Ammon's horn (tissue), 1 donor: ENCODE measurements around the gene CYP39A1.

Source experiments
- DNase-seq: peaks from one replicate; pipeline ENCODE4 v3.0.0-alpha.2; 2016; ENCODE audit warnings: low spot score

Gene CYP39A1

GRCh38 chr6:46652603-46653438 lies at the start of gene CYP39A1, which contains the start of gene SLC25A27:
Gene CYP39A1, minus strand, starts transcription at chr6:46652818. Its CDS starts 236 bp downstream, at chr6:46652582.
Gene SLC25A27, plus strand, starts transcription at chr6:46652975. Its CDS starts 218 bp downstream, at chr6:46653193.
- peak; percentile 97 for DNase-seq

- no peak for DNase-seq
Measured at GRCh38 chr6:46699970-46700369, 47.4 kb upstream of the CYP39A1 start.

GRCh38 chr6:46690911-46691451 lies 38.4 kb upstream of the CYP39A1 start:
- DNase-seq = no peak

- DNase-seq = no peak
Measured at GRCh38 chr6:46690141-46690755, 37.6 kb upstream of the CYP39A1 start.

- DNase-seq = no peak
Measured at GRCh38 chr6:46689657-46690056, 37.0 kb upstream of the CYP39A1 start.

- no peak for DNase-seq
Measured at GRCh38 chr6:46688966-46689335, 36.3 kb upstream of the CYP39A1 start.

GRCh38 chr6:46688117-46688965 lies 35.7 kb upstream of the CYP39A1 start:
- DNase-seq = no peak

- no peak for DNase-seq
Measured at GRCh38 chr6:46687619-46688097, 35.0 kb upstream of the CYP39A1 start, which contains the start of gene TDRD6. Gene TDRD6, plus strand, starts transcription at chr6:46687885. Its CDS starts 244 bp downstream, at chr6:46688129.

- DNase-seq = no peak
Measured at GRCh38 chr6:46684771-46685170, 32.2 kb upstream of the CYP39A1 start.

- DNase-seq = no peak
Measured at GRCh38 chr6:46677314-46677654, 24.7 kb upstream of the CYP39A1 start.

- no peak for DNase-seq
Measured at GRCh38 chr6:46676604-46677313, 24.1 kb upstream of the CYP39A1 start.

- peak; percentile 31 for DNase-seq
Measured at GRCh38 chr6:46674410-46674809, 21.8 kb upstream of the CYP39A1 start.

GRCh38 chr6:46667377-46667776 lies 14.8 kb upstream of the CYP39A1 start:
- DNase-seq = no peak

GRCh38 chr6:46661483-46661882 lies 8.9 kb upstream of the CYP39A1 start:
- no peak for DNase-seq

- no peak for DNase-seq
Measured at GRCh38 chr6:46657642-46658041, 5.0 kb upstream of the CYP39A1 start.

- no peak for DNase-seq
Measured at GRCh38 chr6:46655803-46656202, 3.2 kb upstream of the CYP39A1 start.

- no peak for DNase-seq
Measured at GRCh38 chr6:46653439-46654195, 999 bp upstream of the CYP39A1 start.

- DNase-seq = no peak
Measured at GRCh38 chr6:46652232-46652602, 401 bp downstream of the CYP39A1 start.

- DNase-seq = no peak
Measured at GRCh38 chr6:46651816-46652215, 802 bp downstream of the CYP39A1 start.

GRCh38 chr6:46651006-46651405 lies 1.6 kb downstream of the CYP39A1 start:
- DNase-seq = no peak
